ENCODE results near the gene ZNF181.

ZNF181 gene

GRCh38 chr19:34787059-34787824 is 53.2 kb downstream of the ZNF181 start:
- ChIA-PET POLR2A (no interaction called here), CTCF (no interaction called here)
- no peak overlapping the region for H3K4me3 ChIP-seq (ENCODE audit: low read depth, low read length)
- DNase-seq (ENCODE audit: low read depth, low spot score) = no peak
- TF ChIP-seq, protein P1, sequence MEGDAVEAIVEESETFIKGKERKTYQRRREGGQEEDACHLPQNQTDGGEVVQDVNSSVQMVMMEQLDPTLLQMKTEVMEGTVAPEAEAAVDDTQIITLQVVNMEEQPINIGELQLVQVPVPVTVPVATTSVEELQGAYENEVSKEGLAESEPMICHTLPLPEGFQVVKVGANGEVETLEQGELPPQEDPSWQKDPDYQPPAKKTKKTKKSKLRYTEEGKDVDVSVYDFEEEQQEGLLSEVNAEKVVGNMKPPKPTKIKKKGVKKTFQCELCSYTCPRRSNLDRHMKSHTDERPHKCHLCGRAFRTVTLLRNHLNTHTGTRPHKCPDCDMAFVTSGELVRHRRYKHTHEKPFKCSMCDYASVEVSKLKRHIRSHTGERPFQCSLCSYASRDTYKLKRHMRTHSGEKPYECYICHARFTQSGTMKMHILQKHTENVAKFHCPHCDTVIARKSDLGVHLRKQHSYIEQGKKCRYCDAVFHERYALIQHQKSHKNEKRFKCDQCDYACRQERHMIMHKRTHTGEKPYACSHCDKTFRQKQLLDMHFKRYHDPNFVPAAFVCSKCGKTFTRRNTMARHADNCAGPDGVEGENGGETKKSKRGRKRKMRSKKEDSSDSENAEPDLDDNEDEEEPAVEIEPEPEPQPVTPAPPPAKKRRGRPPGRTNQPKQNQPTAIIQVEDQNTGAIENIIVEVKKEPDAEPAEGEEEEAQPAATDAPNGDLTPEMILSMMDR (IDR thresholded peaks at IDR 0.05; ENCODE audit: insufficient read depth, low read length, missing control alignments) = no peak

GRCh38 chr19:34788074-34788473 is 54.0 kb downstream of the ZNF181 start:
- TF ChIP-seq, protein P1 (IDR thresholded peaks at IDR 0.05; ENCODE audit: insufficient read depth, low read length, missing control alignments) = no peak
- H3K4me3 ChIP-seq (ENCODE audit: low read depth, low read length) = no peak overlapping the region
- ChIA-PET POLR2A (no interaction called here), CTCF (no interaction called here)
- no peak for DNase-seq (ENCODE audit: low read depth, low spot score)

- CTCF ChIA-PET = no interaction called here
- DNase-seq (ENCODE audit: low read depth, low spot score) = no peak
- TF ChIP-seq, protein P1 (IDR thresholded peaks at IDR 0.05; ENCODE audit: insufficient read depth, low read length, missing control alignments) = no peak
These were observed 59.5 kb downstream of the ZNF181 start for GRCh38 chr19:34793565-34793964.

DNA sequence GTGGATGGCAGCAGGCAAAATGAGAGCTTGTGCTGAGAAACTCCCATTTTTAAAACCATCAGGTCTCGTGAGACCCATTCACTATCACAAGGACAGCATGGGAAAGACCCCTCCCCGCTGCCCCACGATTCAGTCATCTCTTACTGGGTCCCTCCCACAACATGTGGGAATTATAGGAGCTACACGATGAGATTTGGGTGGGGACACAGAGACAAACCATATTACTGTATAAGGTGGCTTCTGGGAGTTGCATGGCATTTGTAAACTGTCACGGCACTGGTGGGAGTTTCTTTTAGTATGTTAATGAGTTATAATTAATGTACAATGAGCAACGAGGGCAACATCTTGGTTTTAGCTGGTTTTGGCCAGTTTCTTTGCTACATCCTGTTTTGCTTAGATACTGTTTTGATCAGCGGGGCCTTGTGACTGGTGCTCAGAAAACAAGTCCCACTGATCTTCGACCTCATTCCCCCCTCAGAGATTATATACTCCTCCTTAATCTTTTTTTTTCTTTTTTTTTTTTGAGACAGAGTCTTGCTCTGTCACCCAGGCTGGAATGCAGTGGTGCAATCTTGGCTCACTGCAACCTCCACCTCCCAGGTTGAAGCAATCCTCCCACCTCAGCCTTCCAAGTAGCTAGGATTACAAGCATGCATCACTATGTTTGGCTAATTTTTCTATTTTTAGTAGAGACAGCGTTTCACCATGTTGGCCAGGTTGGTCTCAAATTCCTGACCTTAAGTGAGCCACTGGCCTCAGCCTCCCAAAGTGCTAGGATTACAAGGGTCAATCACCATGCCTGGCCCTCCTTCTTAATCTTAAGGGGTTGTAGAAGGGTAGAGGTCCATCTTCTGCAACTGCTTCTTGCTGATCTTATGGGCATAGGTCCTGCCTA is 60.3 kb downstream of the ZNF181 start:
- CTCF ChIA-PET = no interaction called here
- H3K4me3 ChIP-seq (ENCODE audit: low read depth, low read length) = no peak overlapping the region
- DNase-seq (ENCODE audit: low read depth, low spot score) = no peak
- POLR2A ChIA-PET = interaction anchor here (0.6 kb wide), 1 partner anchor 14 kb away, joined by 3 read pairs; no protein-coding TSS in a partner anchor
- TF ChIP-seq, protein P1 (IDR thresholded peaks at IDR 0.05; ENCODE audit: insufficient read depth, low read length, missing control alignments) = no peak

More at GRCh38 chr19:34793565-34793964, 59.5 kb downstream of the ZNF181 start:
- H3K4me3 ChIP-seq (ENCODE audit: low read depth, low read length) = no peak overlapping the region
- POLR2A ChIA-PET = no interaction called here
